ENCODE measurements around the gene MRPL22. TPM values are rescaled to one million over a fixed set of nuclear protein-coding genes. Genes with fewer than 3 reads are reported as not detected.

MRPL22 gene
- total RNA-seq, 4 donors from 2014 or later = 17.0 to 29.9 (median 21.6) TPM

DNA sequence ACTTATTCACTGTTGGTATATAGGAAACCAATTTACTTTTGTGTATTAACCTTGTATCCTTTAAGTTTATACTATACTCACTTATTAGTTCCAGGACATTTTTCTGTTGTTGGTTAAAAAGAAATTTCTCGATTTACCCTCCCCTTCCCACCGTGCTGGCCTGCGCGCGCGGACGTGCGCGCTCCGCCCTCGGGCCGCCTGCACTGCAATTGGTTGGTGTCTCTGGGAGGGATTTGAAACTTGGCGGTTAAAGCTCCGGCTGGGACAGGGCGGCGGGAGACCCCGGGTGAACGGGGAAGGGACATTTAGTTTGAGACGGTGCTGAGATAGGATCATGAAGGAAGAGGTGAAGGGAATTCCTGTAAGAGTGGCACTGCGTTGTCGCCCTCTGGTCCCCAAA lies 72.7 kb downstream of the MRPL22 start, which contains the start of gene KIF4B:
TSS of gene KIF4B (plus strand) at position 230 of the 400 bp plus-strand sequence. CDS start at position 335, 105 bp downstream.
- WGBS, 2 donors = 89 to 92% methylated on average over 6 to 14 of the region's 21 CpGs

DNA sequence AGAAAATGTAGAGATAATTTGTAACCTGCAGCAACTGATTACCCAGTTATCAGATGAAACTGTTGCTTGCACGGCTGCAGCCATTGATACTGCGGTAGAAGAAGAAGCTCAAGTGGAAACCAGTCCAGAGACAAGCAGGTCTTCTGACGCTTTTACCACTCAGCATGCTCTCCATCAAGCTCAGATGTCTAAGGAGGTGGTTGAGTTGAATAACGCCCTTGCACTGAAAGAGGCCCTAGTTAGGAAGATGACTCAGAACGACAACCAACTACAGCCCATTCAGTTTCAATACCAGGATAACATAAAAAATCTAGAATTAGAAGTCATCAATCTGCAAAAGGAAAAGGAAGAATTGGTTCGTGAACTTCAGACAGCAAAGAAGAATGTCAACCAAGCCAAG lies 74.4 kb downstream of the MRPL22 start:
- no peaks in the 10 kb centered on the region for H3K36me3 ChIP-seq
- no peak overlapping the region for H3K27ac ChIP-seq
- H3K27me3 ChIP-seq = peaks cover 0 to 6% (median 0%) of the 10 kb centered on the region in 4 donors
- no peaks in the 10 kb centered on the region for H3K4me1 ChIP-seq
- H3K9me3 ChIP-seq = no peaks in the 10 kb centered on the region
- WGBS, 2 donors = 68 to 73% methylated on average over 6 of the region's 6 CpGs
- intact Hi-C loops (cut with DNase I) = no loop called here
- DNase-seq = no peak
- no peak overlapping the region for H3K4me3 ChIP-seq
- TF ChIP-seq, protein P1, sequence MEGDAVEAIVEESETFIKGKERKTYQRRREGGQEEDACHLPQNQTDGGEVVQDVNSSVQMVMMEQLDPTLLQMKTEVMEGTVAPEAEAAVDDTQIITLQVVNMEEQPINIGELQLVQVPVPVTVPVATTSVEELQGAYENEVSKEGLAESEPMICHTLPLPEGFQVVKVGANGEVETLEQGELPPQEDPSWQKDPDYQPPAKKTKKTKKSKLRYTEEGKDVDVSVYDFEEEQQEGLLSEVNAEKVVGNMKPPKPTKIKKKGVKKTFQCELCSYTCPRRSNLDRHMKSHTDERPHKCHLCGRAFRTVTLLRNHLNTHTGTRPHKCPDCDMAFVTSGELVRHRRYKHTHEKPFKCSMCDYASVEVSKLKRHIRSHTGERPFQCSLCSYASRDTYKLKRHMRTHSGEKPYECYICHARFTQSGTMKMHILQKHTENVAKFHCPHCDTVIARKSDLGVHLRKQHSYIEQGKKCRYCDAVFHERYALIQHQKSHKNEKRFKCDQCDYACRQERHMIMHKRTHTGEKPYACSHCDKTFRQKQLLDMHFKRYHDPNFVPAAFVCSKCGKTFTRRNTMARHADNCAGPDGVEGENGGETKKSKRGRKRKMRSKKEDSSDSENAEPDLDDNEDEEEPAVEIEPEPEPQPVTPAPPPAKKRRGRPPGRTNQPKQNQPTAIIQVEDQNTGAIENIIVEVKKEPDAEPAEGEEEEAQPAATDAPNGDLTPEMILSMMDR (IDR thresholded peaks at IDR 0.05) = no peak
- no peak for TF ChIP-seq POLR2A (IDR thresholded peaks at IDR 0.05)

More for the DNA sequence above, 72.7 kb downstream of the MRPL22 start, which contains the start of gene KIF4B:
- no peaks in the 10 kb centered on the region for H3K9me3 ChIP-seq
- intact Hi-C loops (cut with DNase I) = no loop called here
- DNase-seq = no peak
- no peak within 1 kb of the TSS for H3K4me3 ChIP-seq
- no peak for TF ChIP-seq POLR2A (IDR thresholded peaks at IDR 0.05)
- TF ChIP-seq, protein P1 (IDR thresholded peaks at IDR 0.05) = no peak
- H3K4me1 ChIP-seq = no peaks in the 10 kb centered on the region
- no peak within 1 kb of the TSS for H3K27ac ChIP-seq
- H3K36me3 ChIP-seq = no peaks in the 10 kb centered on the region
- peaks cover 0 to 6% (median 0%) of the 10 kb centered on the region in 4 donors for H3K27me3 ChIP-seq

DNA sequence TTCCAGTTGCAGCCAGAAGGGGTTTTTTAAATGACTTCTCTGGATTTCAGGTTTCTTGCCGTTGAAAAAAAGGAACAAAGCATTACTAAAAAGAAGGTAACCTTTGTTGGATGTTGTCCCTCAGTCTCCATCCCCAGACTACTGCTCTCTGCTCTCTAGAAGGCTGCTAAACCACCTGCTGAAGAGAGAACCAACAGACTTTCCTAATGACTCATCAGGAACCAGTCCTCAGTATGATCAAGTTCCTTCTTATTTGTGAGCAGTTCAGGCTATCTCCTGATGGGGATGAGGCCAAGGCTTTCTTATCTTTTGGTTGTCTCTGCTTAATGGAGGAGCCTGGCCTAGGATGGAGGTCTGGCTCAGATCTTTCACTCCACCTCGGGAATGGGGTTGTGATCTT lies 76.7 kb downstream of the MRPL22 start:
- no peak overlapping the region for H3K27ac ChIP-seq
- WGBS, 2 donors = 50 to 55% methylated on average over 2 of the region's 2 CpGs
- TF ChIP-seq, protein P1 (IDR thresholded peaks at IDR 0.05) = no peak
- no peak for TF ChIP-seq POLR2A (IDR thresholded peaks at IDR 0.05)

More for the DNA sequence above, 76.7 kb downstream of the MRPL22 start:
- no peaks in the 10 kb centered on the region for H3K4me1 ChIP-seq
- no peak for DNase-seq
- no peaks in the 10 kb centered on the region for H3K9me3 ChIP-seq
- H3K27me3 ChIP-seq = peaks cover 0 to 6% (median 0%) of the 10 kb centered on the region in 4 donors
- no peak overlapping the region for H3K4me3 ChIP-seq
- H3K36me3 ChIP-seq = no peaks in the 10 kb centered on the region
- intact Hi-C loops (cut with DNase I) = no loop called here

Other genes starting within 250 kb of the MRPL22 start
- 100 to 1,000 TPM in 1 of 4 donors, 10 to 100 TPM in 3; 81.7 to 105 (median 95.2) TPM for gene LARP1, start 185.7 kb upstream of the MRPL22 start, total RNA-seq
- gene FAXDC2, start 90.5 kb upstream of the MRPL22 start, total RNA-seq = 10 to 100 TPM in 2 of 4 donors, 1 to 10 TPM in 2; 1.6 to 30.1 (median 7.3) TPM
- gene CNOT8, start 82.4 kb upstream of the MRPL22 start, total RNA-seq = 10 to 100 TPM; 32.8 to 55.0 (median 40.3) TPM
- gene GEMIN5, start 2.9 kb upstream of the MRPL22 start, total RNA-seq = 10 to 100 TPM; 10.1 to 18.1 (median 13.2) TPM
- not detected for gene KIF4B, start 72.7 kb downstream of the MRPL22 start, total RNA-seq

Measured in esophagus squamous epithelium (tissue), 5 donors.